DND-41 (cell line): Measurements from ENCODE around the gene HABP4.

Experiments
- EZH2 ChIP-seq: IDR thresholded peaks from 3 replicates; pipeline ENCODE4 v1.6.1; 2012; ENCODE audit warnings: borderline replicate concordance, low read depth, mild to moderate bottlenecking, moderate library complexity, low read length, inconsistent platforms; ENCODE audit not compliant: severe bottlenecking
- TF ChIP-seq, protein P1 (sequence below): IDR thresholded peaks from 2 replicates; pipeline ENCODE4 v1.5.1; 2012; ENCODE audit warnings: borderline replicate concordance, low read length, moderate library complexity, mild to moderate bottlenecking; ENCODE audit not compliant: poor library complexity, severe bottlenecking; ENCODE audit errors: extremely low read depth

DNA sequence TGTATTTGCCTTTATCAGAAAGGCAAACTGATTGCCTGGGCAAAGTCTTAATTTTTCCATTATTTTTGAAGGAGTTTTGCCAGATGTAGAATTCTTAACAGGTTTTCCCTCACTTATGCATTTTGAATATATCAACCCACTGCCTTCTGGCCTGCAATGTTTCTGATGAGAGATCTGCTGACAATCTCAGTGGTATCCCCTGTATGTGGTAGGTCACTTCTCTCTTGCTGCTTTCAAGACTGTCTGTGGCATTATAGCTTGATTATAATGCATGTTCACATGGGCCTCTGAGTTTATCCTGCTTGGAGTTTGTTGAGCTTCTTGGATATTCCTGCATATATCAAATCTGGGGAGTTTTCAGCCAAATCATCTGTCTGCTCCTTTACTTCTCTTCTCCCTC, 82.2 kb downstream of the HABP4 start:
- TF ChIP-seq, protein P1, sequence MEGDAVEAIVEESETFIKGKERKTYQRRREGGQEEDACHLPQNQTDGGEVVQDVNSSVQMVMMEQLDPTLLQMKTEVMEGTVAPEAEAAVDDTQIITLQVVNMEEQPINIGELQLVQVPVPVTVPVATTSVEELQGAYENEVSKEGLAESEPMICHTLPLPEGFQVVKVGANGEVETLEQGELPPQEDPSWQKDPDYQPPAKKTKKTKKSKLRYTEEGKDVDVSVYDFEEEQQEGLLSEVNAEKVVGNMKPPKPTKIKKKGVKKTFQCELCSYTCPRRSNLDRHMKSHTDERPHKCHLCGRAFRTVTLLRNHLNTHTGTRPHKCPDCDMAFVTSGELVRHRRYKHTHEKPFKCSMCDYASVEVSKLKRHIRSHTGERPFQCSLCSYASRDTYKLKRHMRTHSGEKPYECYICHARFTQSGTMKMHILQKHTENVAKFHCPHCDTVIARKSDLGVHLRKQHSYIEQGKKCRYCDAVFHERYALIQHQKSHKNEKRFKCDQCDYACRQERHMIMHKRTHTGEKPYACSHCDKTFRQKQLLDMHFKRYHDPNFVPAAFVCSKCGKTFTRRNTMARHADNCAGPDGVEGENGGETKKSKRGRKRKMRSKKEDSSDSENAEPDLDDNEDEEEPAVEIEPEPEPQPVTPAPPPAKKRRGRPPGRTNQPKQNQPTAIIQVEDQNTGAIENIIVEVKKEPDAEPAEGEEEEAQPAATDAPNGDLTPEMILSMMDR, result no peak
- no peak for TF ChIP-seq EZH2
